Measurements from ENCODE around the gene MAML1. TPM values are rescaled to one million over a fixed set of nuclear protein-coding genes. Genes with fewer than 3 reads are reported as not detected.
A peak's percentile ranks its signal among the peaks of the same experiment; 100 is the strongest.

MAML1 gene
- total RNA-seq, 8 experiments from 2014 or later = 7.7 to 37.5 (median 13.2) TPM

DNA sequence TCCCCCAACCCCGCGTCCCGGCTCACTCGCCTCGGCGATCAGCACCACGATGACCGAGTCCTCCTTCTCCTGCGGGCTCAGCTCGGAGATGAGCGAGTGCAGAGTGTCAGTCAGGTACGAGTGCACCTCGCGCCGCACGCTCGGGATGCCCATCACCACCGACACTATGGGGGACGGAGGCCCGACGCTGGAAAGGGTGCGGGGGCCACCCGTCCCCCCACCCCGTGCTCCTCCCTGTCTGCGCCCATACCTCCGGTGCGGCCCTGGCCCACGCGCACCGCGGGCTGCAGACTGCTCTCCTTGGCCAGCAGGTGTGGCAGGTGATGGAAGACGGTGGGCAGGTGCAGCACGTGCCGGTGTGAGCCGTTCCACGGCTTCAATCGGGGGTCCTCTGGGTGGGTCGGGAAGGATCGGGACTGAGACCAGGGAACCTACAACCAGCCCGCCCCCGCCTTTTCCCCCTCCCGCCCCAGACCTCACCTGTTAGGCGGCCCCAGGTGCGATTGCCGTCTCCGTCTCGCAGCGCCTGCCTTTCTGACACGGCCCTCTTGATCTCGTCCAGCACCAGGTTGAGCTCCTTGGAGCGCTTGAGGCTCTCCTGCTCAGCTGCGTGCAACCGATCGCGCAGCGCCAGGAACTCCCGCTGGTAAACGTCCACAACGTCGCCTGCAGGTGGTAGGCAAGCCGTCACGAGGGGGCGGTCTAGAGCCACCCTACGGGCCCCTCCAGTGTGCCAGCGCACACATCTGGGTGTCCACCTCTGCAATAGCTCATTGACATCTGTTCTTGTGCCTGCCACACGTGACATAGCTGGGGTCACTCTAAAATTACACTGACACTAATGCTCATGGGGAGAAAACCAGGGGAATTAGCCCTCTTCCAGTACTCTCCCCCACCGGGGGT is 68.9 kb downstream of the MAML1 start:
- Histone ChIP-seq H3K4me1 (replicated peaks in 1 of 2) (peaks cover 27 to 28% of the 10 kb centered on the region in 2 donors), H3K27ac (no peak overlapping the region), H3K4me3 (no peak overlapping the region)
- 63 to 100% (median 85%) methylated on average over 1 to 20 of the region's 67 CpGs; no CpG with 5 or more reads in 6 of the 10 experiments for WGBS, 10 experiments
- in situ Hi-C loops (cut with MboI; ENCODE audit: low pct_unique_long_range_greater_than_20kb in 2 of 9, low sequenced_read_pairs in 9 of 9, unreplicated experiment in 9 of 9) = no loop called here
- ATAC-seq (replicated peaks in 6 of 8) = no peak

- H3K27ac ChIP-seq = no peak overlapping the region
- H3K4me3 ChIP-seq = no peak overlapping the region
- ATAC-seq (replicated peaks in 6 of 8) = no peak
- peaks cover 24 to 28% of the 10 kb centered on the region in 2 donors for H3K4me1 ChIP-seq (replicated peaks in 1 of 2)
- WGBS, 10 experiments = 89 to 98% (median 95%) methylated on average over 7 to 10 of the region's 19 CpGs; no CpG with 5 or more reads in 7 of the 10 experiments
- in situ Hi-C loops (cut with MboI; ENCODE audit: low pct_unique_long_range_greater_than_20kb in 2 of 9, low sequenced_read_pairs in 9 of 9, unreplicated experiment in 9 of 9) = no loop called here
Measured at GRCh38 chr5:179802207-179802883, 69.7 kb downstream of the MAML1 start.

DNA sequence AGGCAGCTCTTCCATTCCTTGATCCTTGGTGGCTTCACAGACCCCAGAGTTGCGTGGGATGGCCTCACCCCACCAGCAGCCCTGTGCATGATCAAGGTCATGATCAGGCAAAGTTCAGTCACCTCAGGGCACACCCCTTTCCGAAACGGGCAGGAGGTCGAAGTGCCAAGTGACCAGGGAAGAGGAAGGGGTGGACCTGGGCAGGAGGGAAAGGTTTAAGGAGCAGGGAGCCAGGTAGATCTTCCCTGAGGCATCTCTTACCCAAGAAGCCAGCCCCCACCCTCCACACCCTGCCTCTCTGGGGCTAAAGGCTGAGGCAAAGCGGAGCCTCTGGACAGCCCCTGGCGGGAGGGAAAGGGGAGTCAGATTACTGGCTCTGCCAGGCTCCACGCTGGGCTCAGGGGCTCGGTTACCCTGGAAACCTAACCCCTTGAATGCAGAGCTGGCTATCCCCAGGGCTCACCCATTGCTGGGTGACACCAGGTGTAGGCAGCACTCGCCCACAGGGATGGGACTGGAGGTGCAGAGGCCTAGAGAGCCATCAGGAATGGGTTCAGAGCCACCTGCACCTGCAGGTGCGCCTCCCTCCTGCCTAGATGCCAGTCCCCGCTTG is 70.4 kb downstream of the MAML1 start:
- Histone ChIP-seq H3K27ac (no peak overlapping the region), H3K4me3 (no peak overlapping the region), H3K4me1 (replicated peaks in 1 of 2) (peaks cover 24 to 32% of the 10 kb centered on the region in 2 donors)
- 67 to 100% (median 83%) methylated on average over 1 to 3 of the region's 11 CpGs; no CpG with 5 or more reads in 7 of the 10 experiments for WGBS, 10 experiments
- in situ Hi-C loops (cut with MboI; ENCODE audit: low pct_unique_long_range_greater_than_20kb in 2 of 9, low sequenced_read_pairs in 9 of 9, unreplicated experiment in 9 of 9) = no loop called here
- peak in 1 of 8 experiments; percentile 15 for ATAC-seq (replicated peaks in 6 of 8)

GRCh38 chr5:179803651-179804554 is 71.3 kb downstream of the MAML1 start:
- ATAC-seq (replicated peaks in 6 of 8) = peak in 5 of 8 experiments; percentile 8 to 52 (median 21)
- in situ Hi-C loops (cut with MboI; ENCODE audit: low pct_unique_long_range_greater_than_20kb in 2 of 9, low sequenced_read_pairs in 9 of 9, unreplicated experiment in 9 of 9) = no loop called here
- Histone ChIP-seq H3K4me1 (replicated peaks in 1 of 2) (peaks cover 24 to 32% of the 10 kb centered on the region in 2 donors), H3K27ac (no peak overlapping the region), H3K4me3 (no peak overlapping the region)
- 67 to 100% (median 80%) methylated on average over 1 to 5 of the region's 18 CpGs; no CpG with 5 or more reads in 5 of the 10 experiments for WGBS, 10 experiments

DNA sequence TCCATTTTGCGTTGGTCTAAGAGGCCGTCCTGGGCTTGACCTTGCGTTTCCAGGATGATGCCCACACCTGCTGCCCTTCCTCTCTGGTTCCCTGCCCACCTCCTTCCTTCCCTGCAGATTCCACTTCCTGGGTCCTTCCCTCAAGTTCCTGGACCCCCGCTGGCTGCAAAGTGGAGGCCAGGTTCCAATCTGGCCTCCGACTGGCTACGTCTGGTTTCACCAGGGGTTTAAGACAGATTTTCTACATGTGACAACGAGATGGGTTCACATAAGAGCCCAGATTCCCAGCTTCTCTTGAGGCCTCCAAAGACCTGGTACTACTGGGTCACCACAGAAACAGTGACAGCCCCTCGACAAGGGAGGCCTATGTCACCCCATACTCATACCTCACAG is 71.9 kb downstream of the MAML1 start:
- ATAC-seq (replicated peaks in 6 of 8) = no peak
- WGBS, 10 experiments = 73 to 100% (median 90%) methylated on average over 2 to 6 of the region's 8 CpGs; no CpG with 5 or more reads in 3 of the 10 experiments
- Histone ChIP-seq H3K4me3 (peak overlapping the region in 2 of 5 donors; percentile 77 to 79), H3K4me1 (replicated peaks in 1 of 2) (peaks cover 24 to 32% of the 10 kb centered on the region in 2 donors), H3K27ac (no peak overlapping the region)
- in situ Hi-C loops (cut with MboI; ENCODE audit: low pct_unique_long_range_greater_than_20kb in 2 of 9, low sequenced_read_pairs in 9 of 9, unreplicated experiment in 9 of 9) = no loop called here

- Histone ChIP-seq H3K27ac (peak overlapping the region in 1 of 2 donors; percentile 82), H3K4me3 (peak overlapping the region; percentile 77 to 100 (median 95)), H3K4me1 (replicated peaks in 1 of 2) (peaks cover 24 to 32% of the 10 kb centered on the region in 2 donors)
- in situ Hi-C loops (cut with MboI; ENCODE audit: low pct_unique_long_range_greater_than_20kb in 2 of 9, low sequenced_read_pairs in 9 of 9, unreplicated experiment in 9 of 9) = no loop called here
- 20 to 80% (median 67%) methylated on average over 1 to 3 of the region's 9 CpGs; no CpG with 5 or more reads in 7 of the 10 experiments for WGBS, 10 experiments
- ATAC-seq (replicated peaks in 6 of 8) = peak in 5 of 8 experiments; percentile 1 to 4 (median 2)
Measured at GRCh38 chr5:179805070-179805528, 72.5 kb downstream of the MAML1 start.

DNA sequence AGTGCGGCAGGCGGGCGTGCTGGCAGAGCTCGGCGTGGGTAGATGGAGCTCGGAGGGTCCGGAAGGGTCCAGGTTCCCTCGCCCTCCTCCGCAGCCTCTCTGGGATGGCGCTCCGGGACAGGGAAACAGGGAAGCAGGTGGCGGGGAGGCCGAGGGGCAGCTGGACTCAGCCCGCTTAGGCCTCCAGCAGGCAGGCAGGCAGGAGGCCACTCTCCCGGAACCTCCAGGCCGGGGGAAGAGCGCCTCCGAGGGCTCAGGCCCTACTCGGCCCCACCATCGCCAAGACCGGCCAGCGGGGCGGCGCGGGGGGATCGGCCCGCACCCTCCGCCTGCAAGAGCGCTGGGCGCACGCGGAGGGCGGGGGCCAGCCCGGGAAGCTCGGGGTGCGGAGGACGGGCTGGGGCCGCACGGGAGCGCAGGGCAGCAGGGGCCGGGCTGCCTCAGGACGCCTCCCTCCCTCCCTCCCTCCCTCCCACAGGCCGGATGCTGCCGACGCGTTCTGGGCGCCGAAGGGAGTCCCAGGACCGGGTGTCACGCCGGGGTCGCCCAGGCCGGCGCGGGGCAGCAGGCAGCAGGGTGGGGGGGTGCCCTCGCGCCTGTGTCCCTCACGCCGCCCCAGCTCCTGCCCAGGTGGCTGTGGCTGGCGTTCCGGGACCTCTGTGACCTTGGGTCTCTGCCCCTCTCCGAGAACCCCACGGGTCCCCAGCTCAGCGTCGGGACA is 73.1 kb downstream of the MAML1 start:
- WGBS, 10 experiments = no CpG with 5 or more reads among the region's 65 CpGs
- ATAC-seq (replicated peaks in 6 of 8) = peak; percentile 18 to 47 (median 42)
- H3K4me3 ChIP-seq = peak overlapping the region; percentile 77 to 100 (median 95)
- peak overlapping the region in 1 of 2 donors; percentile 82 for H3K27ac ChIP-seq
- in situ Hi-C loops (cut with MboI; ENCODE audit: low pct_unique_long_range_greater_than_20kb in 2 of 9, low sequenced_read_pairs in 9 of 9, unreplicated experiment in 9 of 9) = no loop called here
- peaks cover 24 to 32% of the 10 kb centered on the region in 2 donors for H3K4me1 ChIP-seq (replicated peaks in 1 of 2)

DNA sequence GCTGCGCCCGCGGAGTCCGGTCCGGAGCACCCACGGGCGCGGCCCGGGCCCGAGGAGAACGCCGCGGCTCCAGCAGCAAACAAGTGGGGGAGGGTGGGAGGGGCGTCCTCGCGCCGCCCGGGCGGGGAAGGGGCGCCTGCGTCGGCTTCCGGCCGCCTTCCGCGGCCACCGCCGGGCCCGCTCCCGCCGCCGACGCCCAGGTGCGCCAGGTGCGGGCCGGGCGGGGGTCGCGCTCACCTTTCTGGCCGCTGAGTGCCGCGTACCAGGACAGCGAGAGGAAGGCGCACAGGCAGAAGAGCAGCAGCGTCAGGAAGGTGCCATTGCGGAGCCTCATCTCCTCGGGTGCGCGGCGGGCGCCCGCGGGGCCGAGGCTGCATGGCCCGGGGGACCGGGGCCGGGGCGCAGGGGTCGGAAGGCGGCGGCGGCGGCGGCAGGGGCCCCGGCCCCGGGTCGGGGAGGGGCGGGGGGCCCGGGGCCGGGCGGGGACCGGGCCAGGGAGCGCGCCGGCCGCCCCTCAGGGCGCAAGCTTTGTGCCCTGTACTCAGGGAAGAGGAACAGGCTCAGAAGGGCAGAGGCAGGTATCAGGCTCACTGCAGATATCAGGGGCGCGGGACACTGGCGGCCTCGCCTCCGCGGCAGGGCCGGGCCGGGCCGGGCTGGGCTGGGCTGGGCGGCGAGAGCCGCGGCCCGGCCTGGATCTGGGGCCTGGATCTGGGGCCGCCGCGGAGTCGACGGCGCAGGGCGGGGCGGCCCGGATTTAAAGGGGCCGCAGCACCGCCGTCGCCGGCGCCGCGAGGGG is 73.8 kb downstream of the MAML1 start, which contains the start of gene MGAT4B:
Gene MGAT4B, minus strand, starts transcription at position 617 of the 799 bp plus-strand sequence. Its CDS starts 283 bp downstream, at position 334.
- in situ Hi-C loops (cut with MboI; ENCODE audit: low pct_unique_long_range_greater_than_20kb in 2 of 9, low sequenced_read_pairs in 9 of 9, unreplicated experiment in 9 of 9) = no loop called here
- H3K27ac ChIP-seq = peak within 1 kb of the TSS; percentile 82 to 84
- H3K4me1 ChIP-seq (replicated peaks in 1 of 2) = peaks cover 24 to 32% of the 10 kb centered on the region in 2 donors
- peak within 1 kb of the TSS; percentile 77 to 100 (median 95) for H3K4me3 ChIP-seq
- WGBS, 10 experiments = no CpG with 5 or more reads among the region's 108 CpGs
- peak; percentile 74 to 87 (median 80) for ATAC-seq (replicated peaks in 6 of 8)

GRCh38 chr5:179812135-179812825 is 79.7 kb downstream of the MAML1 start:
- peaks cover 0 to 15% of the 10 kb centered on the region in 2 donors for H3K4me1 ChIP-seq (replicated peaks in 1 of 2)
- 72 to 100% (median 96%) methylated on average over 1 to 8 of the region's 27 CpGs; no CpG with 5 or more reads in 3 of the 10 experiments for WGBS, 10 experiments
- no peak overlapping the region for H3K27ac ChIP-seq
- ATAC-seq (replicated peaks in 6 of 8) = no peak
- in situ Hi-C loops (cut with MboI; ENCODE audit: low pct_unique_long_range_greater_than_20kb in 2 of 9, low sequenced_read_pairs in 9 of 9, unreplicated experiment in 9 of 9) = no loop called here
- H3K4me3 ChIP-seq = no peak overlapping the region

GRCh38 chr5:179812997-179813607 is 80.5 kb downstream of the MAML1 start:
- in situ Hi-C loops (cut with MboI; ENCODE audit: low pct_unique_long_range_greater_than_20kb in 2 of 9, low sequenced_read_pairs in 9 of 9, unreplicated experiment in 9 of 9) = no loop called here
- 76 to 100% (median 88%) methylated on average over 1 to 5 of the region's 5 CpGs; no CpG with 5 or more reads in 2 of the 10 experiments for WGBS, 10 experiments
- Histone ChIP-seq H3K27ac (no peak overlapping the region), H3K4me3 (no peak overlapping the region), H3K4me1 (replicated peaks in 1 of 2) (peaks cover 0 to 14% of the 10 kb centered on the region in 2 donors)
- no peak for ATAC-seq (replicated peaks in 6 of 8)
